Measurements from ENCODE around the gene ATP1A4.

DNA sequence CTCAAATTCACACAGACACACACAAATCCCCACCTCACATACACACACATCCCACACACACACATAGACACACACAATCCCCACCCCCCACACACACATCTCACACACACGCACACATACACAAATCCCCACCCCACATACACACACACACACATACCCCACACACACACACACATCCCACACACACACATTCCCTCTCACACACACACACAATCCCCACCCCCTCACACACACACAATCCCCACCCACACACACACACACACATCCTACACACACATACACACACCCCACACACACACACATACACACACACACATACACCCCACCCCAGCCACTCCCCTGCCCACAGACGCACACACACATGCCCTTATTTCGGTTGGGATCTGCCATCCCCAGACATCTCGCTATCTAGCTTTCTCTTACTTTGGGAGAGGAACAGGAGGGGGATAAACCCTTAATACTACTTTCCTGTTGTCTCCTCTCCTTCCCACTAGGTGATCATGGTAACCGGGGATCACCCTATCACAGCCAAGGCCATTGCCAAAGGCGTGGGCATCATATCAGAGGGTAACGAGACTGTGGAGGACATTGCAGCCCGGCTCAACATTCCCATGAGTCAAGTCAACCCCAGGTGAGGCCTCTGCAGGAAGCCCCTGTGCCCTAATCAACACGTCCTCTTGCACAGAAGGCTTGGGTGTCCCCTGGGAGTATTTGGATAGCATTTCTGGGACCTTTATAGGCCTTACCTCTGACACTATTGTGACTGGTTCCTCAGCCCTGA, 17.2 kb upstream of the ATP1A4 start:
- TF ChIP-seq, protein P1, sequence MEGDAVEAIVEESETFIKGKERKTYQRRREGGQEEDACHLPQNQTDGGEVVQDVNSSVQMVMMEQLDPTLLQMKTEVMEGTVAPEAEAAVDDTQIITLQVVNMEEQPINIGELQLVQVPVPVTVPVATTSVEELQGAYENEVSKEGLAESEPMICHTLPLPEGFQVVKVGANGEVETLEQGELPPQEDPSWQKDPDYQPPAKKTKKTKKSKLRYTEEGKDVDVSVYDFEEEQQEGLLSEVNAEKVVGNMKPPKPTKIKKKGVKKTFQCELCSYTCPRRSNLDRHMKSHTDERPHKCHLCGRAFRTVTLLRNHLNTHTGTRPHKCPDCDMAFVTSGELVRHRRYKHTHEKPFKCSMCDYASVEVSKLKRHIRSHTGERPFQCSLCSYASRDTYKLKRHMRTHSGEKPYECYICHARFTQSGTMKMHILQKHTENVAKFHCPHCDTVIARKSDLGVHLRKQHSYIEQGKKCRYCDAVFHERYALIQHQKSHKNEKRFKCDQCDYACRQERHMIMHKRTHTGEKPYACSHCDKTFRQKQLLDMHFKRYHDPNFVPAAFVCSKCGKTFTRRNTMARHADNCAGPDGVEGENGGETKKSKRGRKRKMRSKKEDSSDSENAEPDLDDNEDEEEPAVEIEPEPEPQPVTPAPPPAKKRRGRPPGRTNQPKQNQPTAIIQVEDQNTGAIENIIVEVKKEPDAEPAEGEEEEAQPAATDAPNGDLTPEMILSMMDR (IDR thresholded peaks at IDR 0.05) = no peak
- no peak for TF ChIP-seq POLR2A (IDR thresholded peaks at IDR 0.05)
